A673 (cell line): ENCODE measurements around the gene GADD45A. TPM values are rescaled to one million over a fixed set of nuclear protein-coding genes. Genes with fewer than 3 reads are reported as not detected.

ENCODE experiments used
- BruUV-seq: library from RNA; stranded (reverse); fragments of 400-500 nt; replicated peaks from 2 replicates; lab custom pipeline; 2021; lab: Mats Ljungman, UMichigan
- CTCF ChIA-PET: fragments of 300-600 bp; sonication (Branson Sonifier 250); formaldehyde crosslinking; loops from one replicate; lab custom pipeline; 2022; ENCODE audit warnings: antibody characterized with exemption; lab: Charles Lee
- POLR2A ChIA-PET: fragments of 300-600 bp; sonication (Branson Sonifier 250); formaldehyde crosslinking; loops from one replicate; lab custom pipeline; 2022; ENCODE audit warnings: antibody characterized with exemption; ENCODE audit not compliant: low non-redundant PET; lab: Charles Lee
- DNase-seq: peaks from one replicate; pipeline ENCODE4 v3.0.0-alpha.2; 2015; ENCODE audit warnings: low spot score
- H3K27ac ChIP-seq: fragments of 200-600 bp; sonication (generic); 2 replicates; pipeline ENCODE4 v1.5.1; 2016; ENCODE audit warnings: mixed run types, low read depth, mild to moderate bottlenecking, mixed read lengths, antibody characterized with exemption, low read length; ENCODE audit not compliant: poor library complexity, severe bottlenecking
- H3K27me3 ChIP-seq: fragments of 200-600 bp; sonication (generic); replicated peaks from 2 replicates; pipeline ENCODE4 v1.6.1; 2017; ENCODE audit warnings: mixed run types, low read depth, mild to moderate bottlenecking, mixed read lengths, antibody characterized with exemption, low read length; ENCODE audit not compliant: insufficient read depth, poor library complexity
- H3K36me3 ChIP-seq: fragments of 200-600 bp; sonication (generic); 2 replicates; pipeline ENCODE4 v1.6.1; 2016; ENCODE audit warnings: mixed run types, mild to moderate bottlenecking, mixed read lengths, antibody characterized with exemption, low read length; ENCODE audit not compliant: insufficient read depth, poor library complexity, severe bottlenecking
- H3K4me1 ChIP-seq: fragments of 200-600 bp; sonication (generic); 2 replicates; pipeline ENCODE4 v1.6.1; 2017; ENCODE audit warnings: mixed run types, mild to moderate bottlenecking, mixed read lengths, antibody characterized with exemption, low read length; ENCODE audit not compliant: insufficient read depth, poor library complexity, severe bottlenecking
- H3K4me3 ChIP-seq: fragments of 200-600 bp; sonication (generic); 2 replicates; pipeline ENCODE4 v1.5.1; 2016; ENCODE audit warnings: low read depth, mixed run types, mild to moderate bottlenecking, mixed read lengths, low read length; ENCODE audit not compliant: poor library complexity, severe bottlenecking
- H3K9me3 ChIP-seq: fragments of 200-600 bp; sonication (generic); 2 replicates; pipeline ENCODE4 v1.6.1; 2016; ENCODE audit warnings: mixed run types, low read depth, mild to moderate bottlenecking, mixed read lengths, antibody characterized with exemption, low read length; ENCODE audit not compliant: poor library complexity, severe bottlenecking
- CTCF ChIP-seq: fragments of 300-800, 200-600 bp; sonication (generic); conservative IDR thresholded peaks from 2 replicates; pipeline ENCODE4 v1.5.1; 2017; ENCODE audit warnings: low read depth, mild to moderate bottlenecking, antibody characterized with exemption, low read length, moderate library complexity, mixed read lengths
- EZH2 ChIP-seq: fragments of 200-600 bp; sonication (generic); IDR thresholded peaks from 2 replicates; pipeline ENCODE4 v1.6.1; 2017; ENCODE audit warnings: borderline replicate concordance, low read depth, mild to moderate bottlenecking, mixed read lengths, antibody characterized with exemption, low read length; ENCODE audit not compliant: poor library complexity, severe bottlenecking
- intact Hi-C: fragments of 100-400 bp; cut with micrococcal nuclease; formaldehyde crosslinking; loops from one replicate; pipeline ENCODE4 v1.10.0; 2022; ENCODE audit not compliant: unreplicated experiment
- total RNA-seq: library from RNA; stranded (reverse); gene quantifications from 2 replicates; pipeline ENCODE4 v1.2.3, GENCODE V29; 2021

GADD45A gene
- total RNA-seq, 1 experiment from 2014 or later = 39.7 TPM

- Histone ChIP-seq H3K9me3 (no peaks in the 10 kb centered on the region), H3K27ac (no peak overlapping the region), H3K36me3 (no peaks in the 10 kb centered on the region), H3K4me1 (peaks cover 30% of the 10 kb centered on the region), H3K27me3 (no peaks in the 10 kb centered on the region), H3K4me3 (no peak overlapping the region)
- intact Hi-C loops = no loop called here
- TF ChIP-seq CTCF = no peak
- TF ChIP-seq EZH2 = no peak
- ChIA-PET CTCF (no interaction called here), POLR2A (no interaction called here)
- no TSS peak for BruUV-seq
- DNase-seq = no peak
Observed at GRCh38 chr1:67722292-67722944, 37.4 kb downstream of the GADD45A start.

GRCh38 chr1:67723126-67723525 is 38.1 kb downstream of the GADD45A start:
- no peak overlapping the region for H3K27ac ChIP-seq

GRCh38 chr1:67723620-67724019 is 38.6 kb downstream of the GADD45A start:
- no TSS peak for BruUV-seq
- POLR2A ChIA-PET = interaction anchor here (0.6 kb wide), 1 partner anchor 11 kb away, joined by 3 read pairs; no protein-coding TSS in a partner anchor
- Histone ChIP-seq H3K27ac (no peak overlapping the region), H3K4me3 (no peak overlapping the region), H3K9me3 (no peaks in the 10 kb centered on the region), H3K4me1 (peaks cover 27% of the 10 kb centered on the region), H3K36me3 (no peaks in the 10 kb centered on the region), H3K27me3 (no peaks in the 10 kb centered on the region)
- CTCF ChIA-PET = no interaction called here
- TF ChIP-seq CTCF (no peak), EZH2 (no peak)
- intact Hi-C loops = no loop called here
- no peak for DNase-seq

More at GRCh38 chr1:67723126-67723525, 38.1 kb downstream of the GADD45A start:
- intact Hi-C loops = no loop called here
- H3K36me3 ChIP-seq = no peaks in the 10 kb centered on the region
- no peak for DNase-seq
- H3K27me3 ChIP-seq = no peaks in the 10 kb centered on the region
- peaks cover 27% of the 10 kb centered on the region for H3K4me1 ChIP-seq
- CTCF ChIA-PET = no interaction called here
- no peak overlapping the region for H3K4me3 ChIP-seq
- no peak for TF ChIP-seq CTCF
- no peak for TF ChIP-seq EZH2
- no TSS peak for BruUV-seq
- POLR2A ChIA-PET = interaction anchor here (0.6 kb wide), 1 partner anchor 11 kb away, joined by 3 read pairs; no protein-coding TSS in a partner anchor
- no peaks in the 10 kb centered on the region for H3K9me3 ChIP-seq
